ENCODE measurements around the gene CELA2A.

Gene CELA2A

GRCh38 chr1:15436881-15437442 is 19.6 kb upstream of the CELA2A start:
- H3K27me3 ChIP-seq (ENCODE audit: control insufficient read depth, insufficient read depth, low read length) = peaks cover 3% of the 10 kb centered on the region
- H3K9ac ChIP-seq (ENCODE audit: low read depth, low read length) = no peak overlapping the region
- H3K4me3 ChIP-seq (ENCODE audit: low read length) = no peak overlapping the region
- peaks cover 13% of the 10 kb centered on the region for H3K4me1 ChIP-seq (ENCODE audit: control insufficient read depth, insufficient read depth, low read length)
- H3K36me3 ChIP-seq (ENCODE audit: insufficient read depth, low read length) = no peaks in the 10 kb centered on the region
- no peaks in the 10 kb centered on the region for H3K9me3 ChIP-seq (replicated peaks; ENCODE audit: low read length)
- no peak overlapping the region for H3K4me2 ChIP-seq (ENCODE audit: low read length)

GRCh38 chr1:15439325-15439724 is 17.2 kb upstream of the CELA2A start:
- Histone ChIP-seq H3K4me2 (ENCODE audit: low read length) (no peak overlapping the region), H3K27me3 (ENCODE audit: control insufficient read depth, insufficient read depth, low read length) (peaks cover 16% of the 10 kb centered on the region), H3K4me1 (ENCODE audit: control insufficient read depth, insufficient read depth, low read length) (no peaks in the 10 kb centered on the region), H3K4me3 (ENCODE audit: low read length) (no peak overlapping the region), H3K9ac (ENCODE audit: low read depth, low read length) (no peak overlapping the region), H3K36me3 (ENCODE audit: insufficient read depth, low read length) (no peaks in the 10 kb centered on the region), H3K9me3 (replicated peaks; ENCODE audit: low read length) (no peaks in the 10 kb centered on the region)

- H3K27me3 ChIP-seq (ENCODE audit: control insufficient read depth, insufficient read depth, low read length) = peaks cover 16% of the 10 kb centered on the region
- no peaks in the 10 kb centered on the region for H3K4me1 ChIP-seq (ENCODE audit: control insufficient read depth, insufficient read depth, low read length)
- H3K4me3 ChIP-seq (ENCODE audit: low read length) = no peak overlapping the region
- H3K36me3 ChIP-seq (ENCODE audit: insufficient read depth, low read length) = no peaks in the 10 kb centered on the region
- H3K4me2 ChIP-seq (ENCODE audit: low read length) = no peak overlapping the region
- no peak overlapping the region for H3K9ac ChIP-seq (ENCODE audit: low read depth, low read length)
- no peaks in the 10 kb centered on the region for H3K9me3 ChIP-seq (replicated peaks; ENCODE audit: low read length)
Measured at GRCh38 chr1:15440357-15440756, 16.2 kb upstream of the CELA2A start.

GRCh38 chr1:15441247-15441646 is 15.3 kb upstream of the CELA2A start:
- Histone ChIP-seq H3K9me3 (replicated peaks; ENCODE audit: low read length) (no peaks in the 10 kb centered on the region), H3K36me3 (ENCODE audit: insufficient read depth, low read length) (no peaks in the 10 kb centered on the region), H3K27me3 (ENCODE audit: control insufficient read depth, insufficient read depth, low read length) (peaks cover 16% of the 10 kb centered on the region), H3K4me3 (ENCODE audit: low read length) (no peak overlapping the region), H3K4me1 (ENCODE audit: control insufficient read depth, insufficient read depth, low read length) (no peaks in the 10 kb centered on the region), H3K9ac (ENCODE audit: low read depth, low read length) (no peak overlapping the region), H3K4me2 (ENCODE audit: low read length) (no peak overlapping the region)

- Histone ChIP-seq H3K27me3 (ENCODE audit: control insufficient read depth, insufficient read depth, low read length) (peaks cover 17% of the 10 kb centered on the region), H3K36me3 (ENCODE audit: insufficient read depth, low read length) (no peaks in the 10 kb centered on the region), H3K4me1 (ENCODE audit: control insufficient read depth, insufficient read depth, low read length) (no peaks in the 10 kb centered on the region), H3K9ac (ENCODE audit: low read depth, low read length) (no peak overlapping the region), H3K4me3 (ENCODE audit: low read length) (no peak overlapping the region), H3K4me2 (ENCODE audit: low read length) (no peak overlapping the region), H3K9me3 (replicated peaks; ENCODE audit: low read length) (no peaks in the 10 kb centered on the region)
Measured at GRCh38 chr1:15442119-15442518, 14.4 kb upstream of the CELA2A start.

GRCh38 chr1:15442759-15443158 is 13.8 kb upstream of the CELA2A start:
- peaks cover 24% of the 10 kb centered on the region for H3K27me3 ChIP-seq (ENCODE audit: control insufficient read depth, insufficient read depth, low read length)
- no peaks in the 10 kb centered on the region for H3K36me3 ChIP-seq (ENCODE audit: insufficient read depth, low read length)
- H3K4me2 ChIP-seq (ENCODE audit: low read length) = no peak overlapping the region
- H3K9me3 ChIP-seq (replicated peaks; ENCODE audit: low read length) = no peaks in the 10 kb centered on the region
- H3K9ac ChIP-seq (ENCODE audit: low read depth, low read length) = no peak overlapping the region
- no peaks in the 10 kb centered on the region for H3K4me1 ChIP-seq (ENCODE audit: control insufficient read depth, insufficient read depth, low read length)
- no peak overlapping the region for H3K4me3 ChIP-seq (ENCODE audit: low read length)

- no peaks in the 10 kb centered on the region for H3K36me3 ChIP-seq (ENCODE audit: insufficient read depth, low read length)
- H3K9me3 ChIP-seq (replicated peaks; ENCODE audit: low read length) = no peaks in the 10 kb centered on the region
- H3K9ac ChIP-seq (ENCODE audit: low read depth, low read length) = no peak overlapping the region
- H3K27me3 ChIP-seq (ENCODE audit: control insufficient read depth, insufficient read depth, low read length) = peaks cover 26% of the 10 kb centered on the region
- no peak overlapping the region for H3K4me3 ChIP-seq (ENCODE audit: low read length)
- H3K4me1 ChIP-seq (ENCODE audit: control insufficient read depth, insufficient read depth, low read length) = no peaks in the 10 kb centered on the region
- H3K4me2 ChIP-seq (ENCODE audit: low read length) = no peak overlapping the region
Measured at GRCh38 chr1:15443281-15443680, 13.3 kb upstream of the CELA2A start.

- no peak overlapping the region for H3K4me2 ChIP-seq (ENCODE audit: low read length)
- no peak overlapping the region for H3K9ac ChIP-seq (ENCODE audit: low read depth, low read length)
- no peak overlapping the region for H3K4me3 ChIP-seq (ENCODE audit: low read length)
- H3K27me3 ChIP-seq (ENCODE audit: control insufficient read depth, insufficient read depth, low read length) = peaks cover 29% of the 10 kb centered on the region
- H3K9me3 ChIP-seq (replicated peaks; ENCODE audit: low read length) = no peaks in the 10 kb centered on the region
- H3K36me3 ChIP-seq (ENCODE audit: insufficient read depth, low read length) = no peaks in the 10 kb centered on the region
- no peaks in the 10 kb centered on the region for H3K4me1 ChIP-seq (ENCODE audit: control insufficient read depth, insufficient read depth, low read length)
Measured at GRCh38 chr1:15444468-15445389, 11.8 kb upstream of the CELA2A start.

- no peaks in the 10 kb centered on the region for H3K36me3 ChIP-seq (ENCODE audit: insufficient read depth, low read length)
- H3K9me3 ChIP-seq (replicated peaks; ENCODE audit: low read length) = no peaks in the 10 kb centered on the region
- no peak overlapping the region for H3K9ac ChIP-seq (ENCODE audit: low read depth, low read length)
- H3K4me3 ChIP-seq (ENCODE audit: low read length) = no peak overlapping the region
- no peaks in the 10 kb centered on the region for H3K4me1 ChIP-seq (ENCODE audit: control insufficient read depth, insufficient read depth, low read length)
- H3K4me2 ChIP-seq (ENCODE audit: low read length) = no peak overlapping the region
- peaks cover 29% of the 10 kb centered on the region for H3K27me3 ChIP-seq (ENCODE audit: control insufficient read depth, insufficient read depth, low read length)
Measured at GRCh38 chr1:15445390-15446122, 11.0 kb upstream of the CELA2A start.

GRCh38 chr1:15446212-15446611 is 10.3 kb upstream of the CELA2A start:
- no peaks in the 10 kb centered on the region for H3K9me3 ChIP-seq (replicated peaks; ENCODE audit: low read length)
- no peak overlapping the region for H3K9ac ChIP-seq (ENCODE audit: low read depth, low read length)
- H3K27me3 ChIP-seq (ENCODE audit: control insufficient read depth, insufficient read depth, low read length) = peaks cover 29% of the 10 kb centered on the region
- H3K4me3 ChIP-seq (ENCODE audit: low read length) = no peak overlapping the region
- H3K4me2 ChIP-seq (ENCODE audit: low read length) = no peak overlapping the region
- H3K36me3 ChIP-seq (ENCODE audit: insufficient read depth, low read length) = no peaks in the 10 kb centered on the region
- H3K4me1 ChIP-seq (ENCODE audit: control insufficient read depth, insufficient read depth, low read length) = no peaks in the 10 kb centered on the region

- H3K9me3 ChIP-seq (replicated peaks; ENCODE audit: low read length) = no peaks in the 10 kb centered on the region
- peaks cover 6% of the 10 kb centered on the region for H3K4me1 ChIP-seq (ENCODE audit: control insufficient read depth, insufficient read depth, low read length)
- H3K4me3 ChIP-seq (ENCODE audit: low read length) = no peak overlapping the region
- no peak overlapping the region for H3K4me2 ChIP-seq (ENCODE audit: low read length)
- H3K36me3 ChIP-seq (ENCODE audit: insufficient read depth, low read length) = no peaks in the 10 kb centered on the region
- H3K27me3 ChIP-seq (ENCODE audit: control insufficient read depth, insufficient read depth, low read length) = peaks cover 13% of the 10 kb centered on the region
- H3K9ac ChIP-seq (ENCODE audit: low read depth, low read length) = no peak overlapping the region
Measured at GRCh38 chr1:15448877-15449462, 7.6 kb upstream of the CELA2A start.

Measured in skeletal muscle satellite cell (primary cell).